Measurements from ENCODE around the gene CLIP4.

Gene CLIP4

GRCh38 chr2:29223257-29223656 lies 108.0 kb downstream of the CLIP4 start:
- CTCF ChIA-PET, result interaction anchor here (1.0 to 1.4 kb wide), 2 partner anchors 15 to 26 kb away, joined by 3 to 4 read pairs; no protein-coding TSS in a partner anchor
- TF ChIP-seq, protein P1, sequence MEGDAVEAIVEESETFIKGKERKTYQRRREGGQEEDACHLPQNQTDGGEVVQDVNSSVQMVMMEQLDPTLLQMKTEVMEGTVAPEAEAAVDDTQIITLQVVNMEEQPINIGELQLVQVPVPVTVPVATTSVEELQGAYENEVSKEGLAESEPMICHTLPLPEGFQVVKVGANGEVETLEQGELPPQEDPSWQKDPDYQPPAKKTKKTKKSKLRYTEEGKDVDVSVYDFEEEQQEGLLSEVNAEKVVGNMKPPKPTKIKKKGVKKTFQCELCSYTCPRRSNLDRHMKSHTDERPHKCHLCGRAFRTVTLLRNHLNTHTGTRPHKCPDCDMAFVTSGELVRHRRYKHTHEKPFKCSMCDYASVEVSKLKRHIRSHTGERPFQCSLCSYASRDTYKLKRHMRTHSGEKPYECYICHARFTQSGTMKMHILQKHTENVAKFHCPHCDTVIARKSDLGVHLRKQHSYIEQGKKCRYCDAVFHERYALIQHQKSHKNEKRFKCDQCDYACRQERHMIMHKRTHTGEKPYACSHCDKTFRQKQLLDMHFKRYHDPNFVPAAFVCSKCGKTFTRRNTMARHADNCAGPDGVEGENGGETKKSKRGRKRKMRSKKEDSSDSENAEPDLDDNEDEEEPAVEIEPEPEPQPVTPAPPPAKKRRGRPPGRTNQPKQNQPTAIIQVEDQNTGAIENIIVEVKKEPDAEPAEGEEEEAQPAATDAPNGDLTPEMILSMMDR (conservative IDR thresholded peaks at IDR 0.05; ENCODE audit: low read depth), result no peak
- POLR2A ChIA-PET (ENCODE audit: low non-redundant PET), result no interaction called here
- H3K27ac ChIP-seq, result peak overlapping the region; percentile 79
- DNase-seq (ENCODE audit: low spot score), result no peak

- TF ChIP-seq, protein P1 (conservative IDR thresholded peaks at IDR 0.05; ENCODE audit: low read depth), result no peak
- ChIA-PET CTCF (interaction anchor here (0.6 to 1.4 kb wide), 5 partner anchors 10 to 58 kb away, joined by 3 to 6 read pairs (median 3); no protein-coding TSS in a partner anchor), POLR2A (ENCODE audit: low non-redundant PET) (no interaction called here)
- peak overlapping the region; percentile 79 for H3K27ac ChIP-seq
- DNase-seq (ENCODE audit: low spot score), result peak; percentile 65
Observed at GRCh38 chr2:29223851-29224692, 108.9 kb downstream of the CLIP4 start.

GRCh38 chr2:29224693-29225551 lies 109.7 kb downstream of the CLIP4 start:
- ChIA-PET CTCF (interaction anchor here (0.7 to 1.4 kb wide), 4 partner anchors 11 to 363 kb away, joined by 3 to 6 read pairs (median 4); no protein-coding TSS in a partner anchor), POLR2A (ENCODE audit: low non-redundant PET) (no interaction called here)
- TF ChIP-seq, protein P1 (conservative IDR thresholded peaks at IDR 0.05; ENCODE audit: low read depth), result no peak
- peak overlapping the region; percentile 79 for H3K27ac ChIP-seq
- no peak for DNase-seq (ENCODE audit: low spot score)

DNA sequence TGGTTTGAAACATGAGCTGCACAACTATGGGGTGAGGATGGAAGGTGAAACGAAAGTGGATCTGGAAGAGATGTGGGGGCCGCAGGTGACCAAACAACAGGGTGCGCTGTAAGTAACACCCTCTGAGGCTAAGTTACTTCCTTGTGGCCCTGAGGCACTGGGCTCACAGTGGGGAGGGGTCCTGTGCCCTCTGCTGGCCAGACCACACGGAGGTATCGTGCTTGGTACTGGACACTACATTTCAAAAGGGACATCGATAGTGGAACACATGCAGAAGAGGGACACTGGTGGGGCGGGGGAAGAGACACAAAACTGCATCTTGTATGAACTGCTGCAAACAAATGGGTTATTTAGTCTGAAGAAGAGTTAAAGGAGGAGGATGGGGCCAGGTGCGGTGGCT lies 110.6 kb downstream of the CLIP4 start:
- ChIA-PET POLR2A (ENCODE audit: low non-redundant PET) (no interaction called here), CTCF (no interaction called here)
- TF ChIP-seq, protein P1 (conservative IDR thresholded peaks at IDR 0.05; ENCODE audit: low read depth), result no peak
- DNase-seq (ENCODE audit: low spot score), result no peak
- no peak overlapping the region for H3K27ac ChIP-seq

- TF ChIP-seq, protein P1 (conservative IDR thresholded peaks at IDR 0.05; ENCODE audit: low read depth), result no peak
Observed at GRCh38 chr2:29226375-29226774, 111.2 kb downstream of the CLIP4 start.

DNA sequence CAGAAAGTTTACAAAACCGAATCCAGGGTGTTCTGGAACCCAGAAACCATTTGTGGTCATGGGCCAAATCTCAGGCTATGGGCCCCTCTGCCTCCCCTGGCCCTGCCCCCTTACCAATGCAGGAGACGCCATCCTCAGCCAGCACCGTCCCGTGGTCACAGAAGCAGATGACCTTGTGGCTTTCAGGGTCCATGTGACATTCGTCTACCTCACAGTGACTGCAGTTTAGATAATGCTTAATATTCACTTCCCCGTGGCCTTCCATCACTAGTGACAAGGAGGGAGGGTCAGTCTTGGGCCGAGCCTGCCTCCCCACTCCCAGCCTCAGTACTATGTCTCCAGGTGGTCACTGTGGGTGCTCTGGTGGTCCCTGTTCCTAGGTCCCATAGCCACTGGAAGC lies 111.6 kb downstream of the CLIP4 start:
- DNase-seq (ENCODE audit: low spot score), result no peak
- H3K27ac ChIP-seq, result no peak overlapping the region
- ChIA-PET CTCF (interaction anchor here (0.7 kb wide), 2 partner anchors 16 to 46 kb away, joined by 6 to 8 read pairs; no protein-coding TSS in a partner anchor), POLR2A (ENCODE audit: low non-redundant PET) (no interaction called here)
- TF ChIP-seq, protein P1 (conservative IDR thresholded peaks at IDR 0.05; ENCODE audit: low read depth), result no peak

More at GRCh38 chr2:29226375-29226774, 111.2 kb downstream of the CLIP4 start:
- DNase-seq (ENCODE audit: low spot score), result no peak
- no peak overlapping the region for H3K27ac ChIP-seq
- ChIA-PET CTCF (interaction anchor here (0.7 kb wide), 2 partner anchors 15 to 45 kb away, joined by 6 to 8 read pairs; no protein-coding TSS in a partner anchor), POLR2A (ENCODE audit: low non-redundant PET) (no interaction called here)

Data from RWPE1 (cell line).